Cardiac muscle cell (in vitro differentiated cells and primary cell): ENCODE data around the gene SLC5A8. TPM values are rescaled to one million over a fixed set of nuclear protein-coding genes. Genes with fewer than 3 reads are reported as not detected.
A peak's percentile ranks its signal among the peaks of the same experiment; 100 is the strongest.

Experiments
- DNase-seq, 2 donors: peaks; one replicate each; pipeline versions ENCODE4 v3.0.0 to v3.0.0-alpha.2; 2010 to 2017; ENCODE audit warnings: low read depth in 1 of 2, low spot score in 1 of 2
- H3K27ac ChIP-seq: fragments of 200-600 bp; sonication (generic); 2 replicates; pipeline ENCODE4 v1.5.1; 2016
- H3K27me3 ChIP-seq: fragments of 200-600 bp; sonication (generic); 2 replicates; pipeline ENCODE4 v1.6.0; 2016; ENCODE audit warnings: control low read depth
- H3K36me3 ChIP-seq: fragments of 200-600 bp; sonication (generic); 2 replicates; pipeline ENCODE4 v1.5.1; 2016; ENCODE audit warnings: control low read depth
- H3K4me1 ChIP-seq: fragments of 200-600 bp; sonication (generic); 2 replicates; pipeline ENCODE4 v1.8.1; 2017; ENCODE audit warnings: low read depth, mild to moderate bottlenecking, mixed run types
- H3K4me3 ChIP-seq: fragments of 200-600 bp; sonication (generic); 2 replicates; pipeline ENCODE4 v1.5.1; 2016; ENCODE audit warnings: mild to moderate bottlenecking
- H3K9me3 ChIP-seq: fragments of 200-600 bp; sonication (generic); 2 replicates; pipeline ENCODE4 v1.5.1; 2017; ENCODE audit warnings: low read depth, mild to moderate bottlenecking, control low read depth
- CTCF ChIP-seq: IDR thresholded peaks from 2 replicates; pipeline ENCODE4 v1.5.1; 2012; ENCODE audit warnings: low read depth, mild to moderate bottlenecking, low read length
- polyA plus RNA-seq: library from polyadenylated mRNA; unstranded; fragments of >200 nt; fragmentation: Nextera tagmentation; extraction: Ambion mirVana; gene quantifications from 2 replicates; pipeline ENCODE4 v1.2.1, GENCODE V29; 2016
- total RNA-seq: library from RNA; depleted of rRNA; stranded (reverse); fragments of >200 nt; gene quantifications from 2 replicates; pipeline ENCODE4 v1.2.3, GENCODE V29; 2016

Gene SLC5A8
- total and polyA plus RNA-seq, 2 experiments from 2014 or later = not detected

DNA sequence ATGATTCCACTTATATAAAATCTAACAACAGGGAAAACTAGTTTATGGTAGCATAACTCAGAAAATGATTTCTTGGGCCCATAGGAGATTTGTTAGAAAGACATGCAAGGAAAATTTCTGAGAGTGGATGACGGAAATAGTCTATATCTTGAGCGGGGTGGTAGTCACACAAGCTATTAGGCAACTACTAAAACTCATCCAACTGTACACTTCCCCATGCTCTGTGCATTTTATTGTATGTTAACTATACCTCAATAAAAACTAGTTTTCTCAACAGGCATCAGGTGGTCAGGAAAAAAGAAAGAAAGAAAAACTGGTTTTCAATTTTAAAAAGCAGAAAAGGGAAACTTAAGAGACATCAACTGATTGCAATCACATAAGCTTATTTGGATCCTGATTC is 9.9 kb downstream of the SLC5A8 start:
- no peak for DNase-seq
- Histone ChIP-seq H3K4me1 (peaks cover 9% of the 10 kb centered on the region), H3K4me3 (no peak overlapping the region), H3K27ac (no peak overlapping the region), H3K9me3 (no peaks in the 10 kb centered on the region), H3K27me3 (no peaks in the 10 kb centered on the region), H3K36me3 (no peaks in the 10 kb centered on the region)
- no peak for TF ChIP-seq CTCF

GRCh38 chr12:101186291-101186690 is 23.7 kb downstream of the SLC5A8 start:
- no peak overlapping the region for H3K27ac ChIP-seq
- H3K36me3 ChIP-seq = no peaks in the 10 kb centered on the region
- DNase-seq = no peak
- no peaks in the 10 kb centered on the region for H3K4me1 ChIP-seq
- H3K9me3 ChIP-seq = no peaks in the 10 kb centered on the region
- H3K4me3 ChIP-seq = no peak overlapping the region
- no peaks in the 10 kb centered on the region for H3K27me3 ChIP-seq
- no peak for TF ChIP-seq CTCF

- no peak for TF ChIP-seq CTCF
- Histone ChIP-seq H3K4me1 (no peaks in the 10 kb centered on the region), H3K4me3 (no peak overlapping the region), H3K27ac (no peak overlapping the region), H3K36me3 (no peaks in the 10 kb centered on the region), H3K27me3 (no peaks in the 10 kb centered on the region), H3K9me3 (no peaks in the 10 kb centered on the region)
- no peak for DNase-seq
Observed at GRCh38 chr12:101181776-101182175, 28.3 kb downstream of the SLC5A8 start.

DNA sequence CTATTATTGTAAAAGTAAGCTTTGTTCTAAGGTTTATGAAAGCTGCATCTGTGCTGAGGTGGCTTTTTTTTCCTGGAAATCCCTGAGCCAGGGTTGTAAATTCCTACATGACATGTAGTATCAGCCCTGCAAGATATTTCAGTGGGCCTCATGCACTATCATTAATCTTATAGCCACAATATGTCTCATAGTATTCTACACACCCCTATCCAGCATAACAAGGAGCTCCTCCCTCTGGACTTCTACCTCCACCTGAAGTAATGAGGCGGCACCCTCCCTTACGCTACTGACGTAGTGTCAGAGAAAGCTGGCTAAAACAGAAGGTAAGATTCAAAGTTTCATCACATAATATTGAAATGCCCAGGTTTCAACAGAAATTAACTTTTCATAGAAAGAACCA is 35.5 kb downstream of the SLC5A8 start:
- no peaks in the 10 kb centered on the region for H3K4me1 ChIP-seq
- no peak for DNase-seq
- no peak overlapping the region for H3K4me3 ChIP-seq
- H3K36me3 ChIP-seq = no peaks in the 10 kb centered on the region
- TF ChIP-seq CTCF = no peak
- H3K27ac ChIP-seq = no peak overlapping the region
- H3K9me3 ChIP-seq = no peaks in the 10 kb centered on the region
- no peaks in the 10 kb centered on the region for H3K27me3 ChIP-seq

DNA sequence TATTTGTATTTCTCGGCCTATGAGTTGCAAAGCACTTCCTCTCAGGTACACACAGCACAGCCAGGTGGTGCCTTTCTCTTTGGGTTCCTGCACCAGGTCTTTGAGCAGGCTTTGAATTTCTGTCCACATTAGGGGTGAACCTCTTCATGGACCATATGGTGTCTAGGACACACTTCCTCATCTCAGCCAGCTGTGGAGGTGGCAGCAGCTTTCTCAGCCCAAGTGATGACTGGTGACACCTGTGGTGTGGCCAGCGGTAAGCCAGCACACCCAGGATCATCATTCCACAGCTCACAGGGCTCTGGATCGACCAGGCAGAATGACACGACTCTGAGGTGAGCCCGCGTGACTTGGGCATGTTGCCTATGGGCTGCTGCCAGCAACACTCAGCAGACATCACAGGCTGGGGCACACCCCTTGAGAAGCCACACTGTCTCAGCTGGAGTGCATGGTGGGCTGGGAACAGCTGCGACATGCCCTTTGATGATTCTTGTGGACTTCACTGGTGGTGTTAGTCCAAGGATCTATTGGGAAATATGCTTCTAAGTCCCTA is 36.8 kb downstream of the SLC5A8 start:
- Histone ChIP-seq H3K27ac (no peak overlapping the region), H3K4me1 (no peaks in the 10 kb centered on the region), H3K36me3 (no peaks in the 10 kb centered on the region), H3K9me3 (no peaks in the 10 kb centered on the region), H3K4me3 (no peak overlapping the region), H3K27me3 (no peaks in the 10 kb centered on the region)
- DNase-seq = no peak
- no peak for TF ChIP-seq CTCF

GRCh38 chr12:101172316-101172715 is 37.7 kb downstream of the SLC5A8 start:
- no peak overlapping the region for H3K4me3 ChIP-seq
- no peak for TF ChIP-seq CTCF
- DNase-seq = peak; percentile 6 to 66
- H3K36me3 ChIP-seq = no peaks in the 10 kb centered on the region
- H3K27ac ChIP-seq = no peak overlapping the region
- no peaks in the 10 kb centered on the region for H3K4me1 ChIP-seq
- no peaks in the 10 kb centered on the region for H3K9me3 ChIP-seq
- H3K27me3 ChIP-seq = no peaks in the 10 kb centered on the region
